C4-2B (cell line): Measurements from ENCODE around the gene DTX2.

Experiments used
- ZFX ChIP-seq: fragments of 450-650 bp; IDR thresholded peaks from 2 replicates; pipeline ENCODE4 v1.6.1; 2017
- TF ChIP-seq, protein P1 (sequence below): fragments of 450-650 bp; conservative IDR thresholded peaks from 2 replicates; pipeline ENCODE4 v1.5.1; 2017; ENCODE audit warnings: mild to moderate bottlenecking

DNA sequence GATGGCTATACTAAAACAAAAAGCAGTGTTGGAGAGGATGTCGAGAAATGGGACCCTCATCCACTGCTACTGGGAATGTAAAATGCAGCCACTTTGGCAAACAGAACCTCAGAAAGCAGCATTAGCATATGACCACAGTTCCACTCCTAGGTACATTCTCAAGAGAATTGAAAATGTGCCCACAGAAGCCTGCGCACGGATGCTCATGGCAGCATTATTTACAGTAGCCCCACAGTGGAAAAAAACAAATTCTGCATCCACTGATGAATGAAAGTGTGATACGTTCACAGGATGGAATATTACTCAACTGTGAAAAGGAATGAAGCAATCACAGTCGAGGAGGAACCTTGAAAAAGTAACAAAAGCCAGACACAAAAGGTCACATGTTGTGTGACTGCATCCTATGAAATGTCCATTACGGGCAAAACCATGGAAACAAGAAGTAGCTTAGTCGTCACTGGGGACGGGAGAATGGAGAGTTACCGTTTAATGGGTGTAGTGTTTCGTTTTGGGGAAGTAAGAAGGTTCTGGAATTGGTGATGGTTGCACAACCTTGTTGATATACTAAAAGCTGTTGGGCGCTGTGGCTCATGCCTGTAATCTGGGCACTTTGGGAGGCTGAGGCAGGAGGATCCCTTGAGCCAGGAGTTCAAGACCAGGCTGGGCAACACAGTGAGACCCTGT, 46.4 kb downstream of the DTX2 start:
- TF ChIP-seq, protein P1, sequence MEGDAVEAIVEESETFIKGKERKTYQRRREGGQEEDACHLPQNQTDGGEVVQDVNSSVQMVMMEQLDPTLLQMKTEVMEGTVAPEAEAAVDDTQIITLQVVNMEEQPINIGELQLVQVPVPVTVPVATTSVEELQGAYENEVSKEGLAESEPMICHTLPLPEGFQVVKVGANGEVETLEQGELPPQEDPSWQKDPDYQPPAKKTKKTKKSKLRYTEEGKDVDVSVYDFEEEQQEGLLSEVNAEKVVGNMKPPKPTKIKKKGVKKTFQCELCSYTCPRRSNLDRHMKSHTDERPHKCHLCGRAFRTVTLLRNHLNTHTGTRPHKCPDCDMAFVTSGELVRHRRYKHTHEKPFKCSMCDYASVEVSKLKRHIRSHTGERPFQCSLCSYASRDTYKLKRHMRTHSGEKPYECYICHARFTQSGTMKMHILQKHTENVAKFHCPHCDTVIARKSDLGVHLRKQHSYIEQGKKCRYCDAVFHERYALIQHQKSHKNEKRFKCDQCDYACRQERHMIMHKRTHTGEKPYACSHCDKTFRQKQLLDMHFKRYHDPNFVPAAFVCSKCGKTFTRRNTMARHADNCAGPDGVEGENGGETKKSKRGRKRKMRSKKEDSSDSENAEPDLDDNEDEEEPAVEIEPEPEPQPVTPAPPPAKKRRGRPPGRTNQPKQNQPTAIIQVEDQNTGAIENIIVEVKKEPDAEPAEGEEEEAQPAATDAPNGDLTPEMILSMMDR = no peak
- no peak for TF ChIP-seq ZFX
